Thymus (tissue), 11 donors: ENCODE measurements around the gene PAPSS2. TPM values are rescaled to one million over a fixed set of nuclear protein-coding genes. Genes with fewer than 3 reads are reported as not detected.

Experiments used
- DNase-seq, 9 donors: peaks; one replicate each; pipeline ENCODE4 v3.0.0-alpha.2; 2013; ENCODE audit warnings: low spot score in 9 of 9, low read depth in 6 of 9, missing footprints in 1 of 9
- H3K27ac ChIP-seq, 2 donors: one replicate each; pipeline ENCODE4 v1.5.1; 2013; ENCODE audit warnings: control low read depth in 1 of 2, low read depth in 1 of 2, low read length in 1 of 2, mild to moderate bottlenecking in 1 of 2, moderate library complexity in 1 of 2
- H3K27me3 ChIP-seq, 2 donors: one replicate each; pipeline ENCODE4 v1.5.1; 2013; ENCODE audit warnings: low read length in 1 of 2; ENCODE audit not compliant: control insufficient read depth in 2 of 2, insufficient read depth in 1 of 2
- H3K36me3 ChIP-seq, 2 donors: one replicate each; pipeline ENCODE4 v1.5.1; 2013; ENCODE audit warnings: low read length in 1 of 2, mild to moderate bottlenecking in 1 of 2, moderate library complexity in 1 of 2; ENCODE audit not compliant: control insufficient read depth in 2 of 2, insufficient read depth in 2 of 2
- H3K4me1 ChIP-seq, 2 donors: one replicate each; pipeline ENCODE4 v1.5.1; 2013; ENCODE audit warnings: low read length in 2 of 2; ENCODE audit not compliant: control insufficient read depth in 2 of 2, insufficient read depth in 2 of 2
- H3K4me3 ChIP-seq, 2 donors: one replicate each; pipeline ENCODE4 v1.5.1; 2013; ENCODE audit warnings: low read length in 2 of 2, control low read depth in 1 of 2, mild to moderate bottlenecking in 1 of 2
- H3K9me3 ChIP-seq, 2 donors: one replicate each; pipeline ENCODE4 v1.5.1; 2013; ENCODE audit warnings: low read length in 1 of 2, mild to moderate bottlenecking in 1 of 2; ENCODE audit not compliant: control insufficient read depth in 2 of 2, insufficient read depth in 1 of 2
- WGBS: extraction: QIAGEN DNeasy Blood & Tissue Kit; methylation state at CpG from one replicate; pipeline ENCODE4 v1.1.7; 2013; 5-methylcytosine and 5-hydroxymethylcytosine counted together
- polyA plus RNA-seq: library from polyadenylated mRNA; stranded (reverse); fragments of 200-250 nt; gene quantifications from one replicate; pipeline ENCODE4 v1.2.3, GENCODE V29; 2013
- total RNA-seq: library from RNA; stranded (reverse); fragments of 120-200 nt; gene quantifications from one replicate; pipeline ENCODE4 v1.2.4, GENCODE V29; 2013
- donor health status: healthy.

The PAPSS2 gene
- total and polyA plus RNA-seq, 2 donors = 2.5 to 5.8 TPM

GRCh38 chr10:87794285-87794684, 134.6 kb downstream of the PAPSS2 start:
- Histone ChIP-seq H3K27me3 (no peaks in the 10 kb centered on the region), H3K4me3 (no peak overlapping the region), H3K36me3 (peaks cover 3 to 34% of the 10 kb centered on the region in 2 donors), H3K9me3 (no peaks in the 10 kb centered on the region), H3K4me1 (peaks cover 0 to 4% of the 10 kb centered on the region in 2 donors), H3K27ac (no peak overlapping the region)
- WGBS = 97% methylated on average over 3 of the region's 3 CpGs
- DNase-seq = no peak

Other genes with a start within 250 kb of the PAPSS2 start
- gene MINPP1, start 155.0 kb upstream of the PAPSS2 start, total RNA-seq = 11.1 TPM
- 16.9 TPM for gene MINPP1, start 155.0 kb upstream of the PAPSS2 start, polyA plus RNA-seq
- gene ATAD1, start 158.3 kb downstream of the PAPSS2 start, total RNA-seq = 33.5 TPM
- 22.1 TPM for gene ATAD1, start 158.3 kb downstream of the PAPSS2 start, polyA plus RNA-seq
- gene KLLN, start 203.7 kb downstream of the PAPSS2 start, total RNA-seq = 0.90 TPM
- gene KLLN, start 203.7 kb downstream of the PAPSS2 start, polyA plus RNA-seq = 1.0 TPM
- gene PTEN, start 203.7 kb downstream of the PAPSS2 start, total RNA-seq = 171 TPM
- gene PTEN, start 203.7 kb downstream of the PAPSS2 start, polyA plus RNA-seq = 70.9 TPM